H1 (cell line): ENCODE data around the gene CDIPT. TPM values are rescaled to one million over a fixed set of nuclear protein-coding genes. Genes with fewer than 3 reads are reported as not detected.
A peak's percentile ranks its signal among the peaks of the same experiment; 100 is the strongest.

ENCODE experiments used
- CTCF ChIA-PET: fragments of 300-600 bp; sonication (Branson Sonifier 250); formaldehyde crosslinking; loops from one replicate; lab custom pipeline; 2021; ENCODE audit not compliant: partially characterized antibody; lab: Charles Lee
- POLR2A ChIA-PET: fragments of 300-600 bp; sonication (Branson Sonifier 250); formaldehyde crosslinking; loops from one replicate; lab custom pipeline; 2021; ENCODE audit warnings: inconsistent platforms; ENCODE audit not compliant: partially characterized antibody; lab: Charles Lee
- DNase-seq, 2 experiments: peaks; one replicate each; pipeline versions ENCODE4 v3.0.0 to v3.0.0-alpha.2; 2010 to 2022; ENCODE audit warnings: low spot score in 2 of 2, low read depth in 1 of 2, mixed read lengths in 1 of 2
- FAIRE-seq: peaks from 2 replicates; lab custom pipeline; 2011; peaks lifted over from hg19 to GRCh38; lab: Jason Lieb, UNC
- H2AFZ ChIP-seq: 2 replicates; pipeline ENCODE4 v1.8.1; 2012; ENCODE audit warnings: low read length, inconsistent platforms
- H2AK5ac ChIP-seq: 2 replicates; pipeline ENCODE4 v1.6.1; 2013; ENCODE audit warnings: low read depth, low read length
- H2BK120ac ChIP-seq: replicated peaks from 2 replicates; pipeline ENCODE3; 2013; ENCODE audit warnings: low read depth, low read length, inconsistent platforms
- H2BK12ac ChIP-seq: 2 replicates; pipeline ENCODE4 v1.6.1; 2013; ENCODE audit warnings: low read depth, low read length
- H2BK15ac ChIP-seq: 2 replicates; pipeline ENCODE4 v1.6.1; 2013; ENCODE audit warnings: low read length
- H2BK20ac ChIP-seq: 2 replicates; pipeline ENCODE4 v1.6.1; 2013; ENCODE audit warnings: low read length
- H2BK5ac ChIP-seq: 2 replicates; pipeline ENCODE4 v1.6.1; 2013; ENCODE audit warnings: low read depth, low read length
- H3K14ac ChIP-seq: 2 replicates; pipeline ENCODE4 v1.6.1; 2013; ENCODE audit warnings: inconsistent platforms; ENCODE audit not compliant: insufficient read length
- H3K18ac ChIP-seq: 2 replicates; pipeline ENCODE4 v1.6.1; 2013; ENCODE audit warnings: low read length; ENCODE audit errors: extremely low read depth
- H3K23ac ChIP-seq: 2 replicates; pipeline ENCODE4 v1.6.1; 2013; ENCODE audit warnings: inconsistent platforms; ENCODE audit not compliant: insufficient read length
- H3K23me2 ChIP-seq: 2 replicates; pipeline ENCODE4 v1.6.1; 2013; ENCODE audit warnings: low read depth, low read length
- H3K27ac ChIP-seq: 2 replicates; pipeline ENCODE4 v1.6.1; 2011; ENCODE audit warnings: low read depth, low read length, inconsistent platforms
- H3K27me3 ChIP-seq, 4 experiments: replicated peaks in 1 of 4; 1 replicate in 1 of 4; 2 replicates in 3 of 4; pipeline versions ENCODE4 v1.6.1 to v1.8.1; 2011 to 2013; ENCODE audit warnings: low read length in 3 of 4, mild to moderate bottlenecking in 3 of 4, inconsistent platforms in 2 of 4, mixed read lengths in 2 of 4, moderate library complexity in 1 of 4; ENCODE audit not compliant: control insufficient read depth in 3 of 4, insufficient read depth in 3 of 4; ENCODE audit errors: extremely low read depth in 1 of 4
- H3K36me3 ChIP-seq, 4 experiments: 2 replicates each; pipeline versions ENCODE4 v1.6.1 to v1.8.1; 2011 to 2013; ENCODE audit warnings: mild to moderate bottlenecking in 4 of 4, low read length in 3 of 4, moderate library complexity in 2 of 4, control low read depth in 1 of 4, inconsistent platforms in 1 of 4; ENCODE audit not compliant: insufficient read depth in 4 of 4, control insufficient read depth in 2 of 4
- H3K4ac ChIP-seq: replicated peaks from 2 replicates; pipeline ENCODE3; 2013; ENCODE audit warnings: low read length, low read depth, mixed read lengths, inconsistent platforms; ENCODE audit not compliant: insufficient read length
- H3K4me1 ChIP-seq, 4 experiments: replicated peaks in 1 of 4; 1 replicate in 1 of 4; 2 replicates in 3 of 4; pipeline versions ENCODE4 v1.6.1 to v1.8.1; 2011 to 2013; ENCODE audit warnings: low read length in 3 of 4, inconsistent platforms in 2 of 4, mixed read lengths in 1 of 4; ENCODE audit not compliant: insufficient read depth in 4 of 4, control insufficient read depth in 3 of 4
- H3K4me2 ChIP-seq, 2 experiments: 2 replicates each; pipeline versions ENCODE4 v1.6.1 to v1.8.1; 2011 to 2013; ENCODE audit warnings: low read depth in 2 of 2, low read length in 2 of 2, control low read depth in 1 of 2, inconsistent platforms in 1 of 2, mild to moderate bottlenecking in 1 of 2; ENCODE audit not compliant: insufficient read depth in 1 of 2
- H3K4me3 ChIP-seq, 4 experiments: fragments of 200-600, 300-600 bp in 1 of 4; sonication (generic), shearing (Covaris generic), sonication (Bioruptor Twin) in 1 of 4; 2 replicates each; pipeline versions ENCODE4 v1.5.1 to v1.8.1; 2011 to 2016; ENCODE audit warnings: low read length in 4 of 4, low read depth in 3 of 4, control low read depth in 2 of 4, inconsistent platforms in 2 of 4, mild to moderate bottlenecking in 2 of 4, mixed read lengths in 1 of 4, moderate library complexity in 1 of 4; ENCODE audit not compliant: insufficient read depth in 2 of 4; ENCODE audit errors: extremely low read depth in 1 of 4
- H3K56ac ChIP-seq: replicated peaks from 2 replicates; pipeline ENCODE3; 2013; ENCODE audit warnings: low read depth, mild to moderate bottlenecking, mixed read lengths, low read length, inconsistent platforms; ENCODE audit not compliant: insufficient read length
- H3K79me1 ChIP-seq: 2 replicates; pipeline ENCODE4 v1.6.1; 2013; ENCODE audit warnings: low read depth, low read length, control low read depth
- H3K79me2 ChIP-seq, 2 experiments: 2 replicates each; pipeline versions ENCODE4 v1.6.1 to v1.8.1; 2012 to 2013; ENCODE audit warnings: low read length in 2 of 2, mild to moderate bottlenecking in 2 of 2, inconsistent platforms in 1 of 2; ENCODE audit not compliant: insufficient read depth in 2 of 2, control insufficient read depth in 1 of 2
- H3K9ac ChIP-seq, 4 experiments: replicated peaks in 1 of 4; 1 replicate in 1 of 4; 2 replicates in 3 of 4; pipeline versions ENCODE4 v1.6.1 to v1.8.1; 2011 to 2013; ENCODE audit warnings: low read depth in 3 of 4, low read length in 3 of 4, control low read depth in 2 of 4, mild to moderate bottlenecking in 2 of 4, moderate library complexity in 2 of 4, inconsistent platforms in 1 of 4; ENCODE audit errors: extremely low read depth in 1 of 4
- H3K9me3 ChIP-seq, 2 experiments: 2 replicates each; pipeline versions ENCODE4 v1.6.1 to v1.8.1; 2012 to 2013; ENCODE audit warnings: mild to moderate bottlenecking in 2 of 2, moderate library complexity in 2 of 2, control low read depth in 1 of 2, inconsistent platforms in 1 of 2, low read depth in 1 of 2, low read length in 1 of 2, mixed read lengths in 1 of 2; ENCODE audit not compliant: insufficient read depth in 2 of 2
- H4K20me1 ChIP-seq, 2 experiments: replicated peaks in 1 of 2; 2 replicates each; pipeline versions ENCODE3 to v1.8.1; 2011 to 2013; ENCODE audit warnings: inconsistent platforms in 2 of 2, low read length in 2 of 2, mild to moderate bottlenecking in 1 of 2; ENCODE audit not compliant: insufficient read depth in 2 of 2, control insufficient read depth in 1 of 2
- H4K5ac ChIP-seq: 2 replicates; pipeline ENCODE4 v1.6.1; 2013; ENCODE audit warnings: low read length, low read depth, mixed read lengths, inconsistent platforms; ENCODE audit not compliant: insufficient read length
- H4K8ac ChIP-seq: 2 replicates; pipeline ENCODE4 v1.8.0; 2013; ENCODE audit warnings: mild to moderate bottlenecking, moderate library complexity, low read length, inconsistent platforms; ENCODE audit not compliant: insufficient read depth; ENCODE audit errors: extremely low read depth
- H4K91ac ChIP-seq: replicated peaks from 2 replicates; pipeline ENCODE3; 2013; ENCODE audit warnings: low read length, mixed read lengths, inconsistent platforms; ENCODE audit not compliant: insufficient read length
- CEBPB ChIP-seq: IDR thresholded peaks from 2 replicates; pipeline ENCODE4 v1.6.1; 2012; ENCODE audit warnings: low read depth, low read length
- POLR2A ChIP-seq, 2 experiments: IDR thresholded peaks; 1 replicate in 1 of 2; 2 replicates in 1 of 2; pipeline ENCODE4 v1.6.1; 2011; ENCODE audit warnings: low read depth in 2 of 2, low read length in 2 of 2, mild to moderate bottlenecking in 2 of 2; ENCODE audit errors: control extremely low read depth in 1 of 2
- WGBS, 2 experiments: shearing (Covaris generic) in 1 of 2; methylation state at CpG; one replicate each; pipeline versions ENCODE4 v1.1.6 to v1.1.7; 2013 to 2015; ENCODE audit warnings: low lambda C conversion rate in 2 of 2, mixed read lengths in 2 of 2, inconsistent platforms in 1 of 2, low coverage in 1 of 2, missing lambda C conversion rate in 1 of 2; ENCODE audit not compliant: insufficient replicate concordance in 2 of 2, insufficient coverage in 1 of 2, insufficient read length in 1 of 2; ENCODE audit errors: extremely low coverage in 1 of 2, missing lambda C conversion rate in 1 of 2; 5-methylcytosine and 5-hydroxymethylcytosine counted together
- polyA plus RNA-seq, 7 experiments: library from polyadenylated mRNA; depleted of rRNA in 3 of 7; stranded (reverse) in 5 of 7; unstranded in 2 of 7; fragments of >200 nt in 5 of 7; fragments of 200-250 nt in 2 of 7; gene quantifications; 1 replicate in 5 of 7; 2 replicates in 1 of 7; 4 replicates in 1 of 7; pipeline versions ENCODE4 v1.2.1 to v1.2.3, GENCODE V29; 2011 to 2013; ENCODE audit warnings: missing spikeins in 2 of 7, mixed read lengths in 2 of 7
- total RNA-seq: library from RNA; stranded (reverse); fragmentation: NEBNext Ultra II Directional; extraction: Animal tissue kit (Norgen Biotek cat#: 25700); gene quantifications from 2 replicates; pipeline ENCODE4 v1.2.1, GENCODE V29; 2021

The CDIPT gene
- total and polyA plus RNA-seq, 2 of the 8 experiments (the other 6 are each of a cell fraction or from before 2014, with no cell fraction given) = 69.2 to 140 TPM

DNA sequence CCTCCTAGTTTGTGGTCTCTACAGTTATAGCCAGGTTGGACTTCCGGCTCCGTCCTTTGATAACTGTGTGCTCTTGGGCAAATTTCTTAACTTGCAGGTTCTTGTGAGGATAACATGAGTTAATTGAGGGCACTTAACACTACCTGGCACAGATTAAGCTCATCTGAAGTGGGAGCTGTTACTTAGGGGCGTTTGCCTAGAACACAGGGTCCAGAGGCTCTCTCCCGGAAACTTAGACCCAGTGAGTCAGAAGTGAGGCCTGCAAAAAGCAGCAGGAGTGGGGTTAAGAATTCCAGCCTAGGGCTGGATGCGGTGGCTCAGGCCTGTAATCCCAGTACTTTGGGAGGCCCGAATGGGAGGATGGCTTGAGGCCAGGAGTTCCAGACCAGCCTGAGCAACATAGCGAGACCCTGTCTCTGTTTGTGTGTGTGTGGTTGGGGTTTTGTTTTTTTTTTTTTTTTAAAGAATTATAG is 41.3 kb downstream of the CDIPT start:
- H3K4ac ChIP-seq = no peak overlapping the region
- H3K9ac ChIP-seq = no peak overlapping the region; a peak in 1 of 7 replicates
- no peak overlapping the region for H3K56ac ChIP-seq
- peak in 1 of 2 experiments; percentile 14; a peak in 1 of 3 replicates for TF ChIP-seq POLR2A (IDR thresholded peaks at IDR 0.05; ENCODE audit: control extremely low read depth in 1 of 2, low read depth in 2 of 2, low read length in 2 of 2)
- no peak for TF ChIP-seq CEBPB
- TF ChIP-seq, all 59 proteins: peak for 1
- Histone ChIP-seq H3K9me3 (no peaks in the 10 kb centered on the region), H2AK5ac (no peak overlapping the region), H3K27ac (no peak overlapping the region), H4K20me1 (peaks cover 2 to 4% of the 10 kb centered on the region in 2 experiments), H3K79me1 (peaks cover 5% of the 10 kb centered on the region; the same call in 1 of the 2 replicates), H3K18ac (no peak overlapping the region), H3K14ac (no peak overlapping the region), H4K8ac (no peak overlapping the region), H4K91ac (no peak overlapping the region), H3K4me1 (peaks cover 0 to 9% (median 5%) of the 10 kb centered on the region in 4 experiments; a peak in 5 of 7 replicates), H4K5ac (no peak overlapping the region), H2BK20ac (no peak overlapping the region), H3K4me2 (no peak overlapping the region), H2BK15ac (no peak overlapping the region), H2BK5ac (no peak overlapping the region), H2BK12ac (no peak overlapping the region), H3K23ac (no peak overlapping the region), H3K23me2 (peaks cover 4% of the 10 kb centered on the region), H3K27me3 (no peaks in the 10 kb centered on the region), H2BK120ac (no peak overlapping the region), H3K79me2 (peaks cover 0 to 18% of the 10 kb centered on the region in 2 experiments; a peak in 1 of 4 replicates), H3K4me3 (no peak overlapping the region), H3K36me3 (peaks cover 12 to 23% (median 18%) of the 10 kb centered on the region in 4 experiments), H2AFZ (no peak overlapping the region)
- WGBS, 2 experiments = 85% methylated on average over 7 of the region's 7 CpGs; no CpG with 5 or more reads in 1 of the 2 experiments
- DNase-seq (no peak), FAIRE-seq (no peak)
- ChIA-PET POLR2A (interaction anchor here (1.0 to 16.6 kb wide), 9 partner anchors 11 to 211 kb away, joined by 3 to 167 read pairs (median 5); no protein-coding TSS in a partner anchor), CTCF (interaction anchor here (1.0 to 17.5 kb wide), 4 partner anchors 31 to 234 kb away, joined by 3 to 212 read pairs (median 3); no protein-coding TSS in a partner anchor)
